Mammary epithelial cell (primary cell): Measurements from ENCODE around the gene APOBEC3C.
"Not testable (repeated sequence)": the region's sequence is repeated elsewhere in the genome, so short reads cannot be mapped to it uniquely, and the experiment has no call there.

Experiments used
- CTCF ChIP-seq, 2 donors: IDR thresholded peaks in 1 of 2; conservative IDR thresholded peaks in 1 of 2; 2 replicates each; pipeline ENCODE4 v1.5.1; 2011 to 2012; ENCODE audit warnings: inconsistent platforms in 2 of 2, low read length in 2 of 2, mild to moderate bottlenecking in 2 of 2, control low read depth in 1 of 2, low read depth in 1 of 2; ENCODE audit not compliant: insufficient read depth in 1 of 2; ENCODE audit errors: extremely low read depth in 1 of 2
- EZH2 ChIP-seq: IDR thresholded peaks from 2 replicates; pipeline ENCODE4 v1.6.1; 2012; ENCODE audit warnings: low read length, inconsistent platforms, borderline replicate concordance

DNA sequence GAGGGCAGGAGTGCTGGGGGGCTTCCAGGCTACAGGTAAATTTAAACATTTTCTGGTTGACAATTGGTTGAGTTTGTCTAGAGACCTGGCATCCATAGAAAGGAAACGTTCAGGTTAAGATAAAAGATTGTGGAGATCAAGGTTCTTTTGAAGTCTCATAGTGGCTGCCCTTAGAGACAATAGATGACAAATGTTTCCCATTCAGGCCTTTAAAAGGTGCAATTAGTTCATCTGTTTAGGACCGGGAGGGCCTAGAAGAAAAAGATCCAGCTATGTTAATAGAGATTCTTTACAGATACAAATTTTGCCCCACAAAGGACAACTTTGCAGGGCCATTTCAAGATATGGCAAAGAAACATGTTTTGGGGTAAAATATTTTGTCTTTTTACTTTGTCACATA is 23.0 kb downstream of the APOBEC3C start:
- not testable (repeated sequence) for TF ChIP-seq CTCF (conservative IDR thresholded peaks at IDR 0.05 in 1 of 2, IDR thresholded peaks at IDR 0.05 in 1 of 2; ENCODE audit: extremely low read depth in 1 of 2, insufficient read depth in 1 of 2, low read depth in 1 of 2, low read length in 2 of 2); EZH2
